Stimulated activated CD4-positive, alpha-beta T cell treated with anti-CD3 and anti-CD28 coated beads, Interleukin-15, amount 100 ng/mL, for 24 hours (primary cell): ENCODE results near the gene AGBL5.

ENCODE experiments used
- DNase-seq: peaks from one replicate; pipeline ENCODE4 v3.0.0-alpha.2; 2020

The AGBL5 gene

GRCh38 chr2:27050996-27051901 is at the start of gene AGBL5:
Gene AGBL5 (plus strand): TSS chr2:27051668. CDS start chr2:27052959, 1,291 bp downstream.
- DNase-seq: peak; percentile 97

GRCh38 chr2:27001950-27002349 is 49.5 kb upstream of the AGBL5 start:
- no peak for DNase-seq

GRCh38 chr2:27003007-27003406 is 48.5 kb upstream of the AGBL5 start:
- no peak for DNase-seq

- no peak for DNase-seq
Measured at GRCh38 chr2:27003857-27004256, 47.6 kb upstream of the AGBL5 start.

- DNase-seq: no peak
Measured at GRCh38 chr2:27006602-27007415, 44.7 kb upstream of the AGBL5 start.

GRCh38 chr2:27007416-27008374 is 43.8 kb upstream of the AGBL5 start:
- no peak for DNase-seq

GRCh38 chr2:27008678-27009077 is 42.8 kb upstream of the AGBL5 start:
- DNase-seq: no peak

GRCh38 chr2:27009083-27009482 is 42.4 kb upstream of the AGBL5 start:
- DNase-seq: no peak

GRCh38 chr2:27009716-27010115 is 41.8 kb upstream of the AGBL5 start:
- DNase-seq: no peak

- no peak for DNase-seq
Measured at GRCh38 chr2:27010139-27010538, 41.3 kb upstream of the AGBL5 start.

GRCh38 chr2:27013738-27014137 is 37.7 kb upstream of the AGBL5 start:
- DNase-seq: no peak

- no peak for DNase-seq
Measured at GRCh38 chr2:27014771-27015433, 36.6 kb upstream of the AGBL5 start.

- DNase-seq: peak; percentile 63
Measured at GRCh38 chr2:27016801-27017325, 34.6 kb upstream of the AGBL5 start.

GRCh38 chr2:27018142-27018541 is 33.3 kb upstream of the AGBL5 start:
- no peak for DNase-seq

GRCh38 chr2:27019459-27019858 is 32.0 kb upstream of the AGBL5 start:
- DNase-seq: no peak

GRCh38 chr2:27019931-27020855 is 31.3 kb upstream of the AGBL5 start:
- DNase-seq: no peak

- DNase-seq: no peak
Measured at GRCh38 chr2:27021253-27022049, 30.0 kb upstream of the AGBL5 start.

GRCh38 chr2:27023740-27024139 is 27.7 kb upstream of the AGBL5 start:
- no peak for DNase-seq

- DNase-seq: no peak
Measured at GRCh38 chr2:27024188-27024587, 27.3 kb upstream of the AGBL5 start.

- DNase-seq: no peak
Measured at GRCh38 chr2:27024812-27025211, 26.7 kb upstream of the AGBL5 start.
